PC-9 (cell line): ENCODE data around the gene ACER1. TPM values are rescaled to one million over a fixed set of nuclear protein-coding genes. Genes with fewer than 3 reads are reported as not detected.
"Not testable (repeated sequence)": the region's sequence is repeated elsewhere in the genome, so short reads cannot be mapped to it uniquely, and the experiment has no call there.

Experiments
- BruUV-seq: library from RNA; stranded (reverse); fragments of 400-500 nt; replicated peaks from 2 replicates; lab custom pipeline; 2021; lab: Mats Ljungman, UMichigan
- CTCF ChIA-PET: fragments of 300-600 bp; sonication (Branson Sonifier 250); formaldehyde crosslinking; loops from one replicate; lab custom pipeline; 2022; ENCODE audit warnings: antibody characterized with exemption; lab: Charles Lee
- POLR2A ChIA-PET: fragments of 300-600 bp; sonication (Branson Sonifier 250); formaldehyde crosslinking; loops from one replicate; lab custom pipeline; 2022; ENCODE audit warnings: antibody characterized with exemption; ENCODE audit not compliant: unreplicated experiment; lab: Charles Lee
- DNase-seq, 2 experiments: peaks; one replicate each; pipeline versions ENCODE4 v3.0.0 to v3.0.0-alpha.2; 2015 to 2022; ENCODE audit warnings: mixed read lengths in 1 of 2
- H2AFZ ChIP-seq: fragments of 200-600 bp; sonication (generic); 2 replicates; pipeline ENCODE4 v1.8.1; 2017; ENCODE audit warnings: antibody characterized with exemption
- H3F3A ChIP-seq: fragments of 200-600 bp; sonication (generic); 2 replicates; pipeline ENCODE4 v1.8.1; 2017; ENCODE audit warnings: antibody characterized with exemption, mild to moderate bottlenecking, low read depth; ENCODE audit not compliant: insufficient read depth
- H3K27ac ChIP-seq: fragments of 200-600 bp; sonication (generic); 2 replicates; pipeline ENCODE4 v1.6.1; 2016; ENCODE audit warnings: mixed run types
- H3K27me3 ChIP-seq: fragments of 200-600 bp; sonication (generic); 2 replicates; pipeline ENCODE4 v1.6.1; 2016; ENCODE audit warnings: low read depth, mixed run types; ENCODE audit not compliant: insufficient read depth
- H3K36me3 ChIP-seq: fragments of 200-600 bp; sonication (generic); 2 replicates; pipeline ENCODE4 v1.6.1; 2016; ENCODE audit warnings: low read depth, mixed run types
- H3K4me1 ChIP-seq: fragments of 200-600 bp; sonication (generic); replicated peaks from 2 replicates; pipeline ENCODE4 v1.6.1; 2016; ENCODE audit warnings: mixed run types; ENCODE audit not compliant: insufficient read depth
- H3K4me2 ChIP-seq: fragments of 200-600 bp; sonication (generic); 2 replicates; pipeline ENCODE4 v1.6.1; 2017; ENCODE audit warnings: mixed run types
- H3K4me3 ChIP-seq: fragments of 200-600 bp; sonication (generic); 2 replicates; pipeline ENCODE4 v1.6.1; 2016; ENCODE audit warnings: mixed run types
- H3K79me2 ChIP-seq: fragments of 200-600 bp; sonication (generic); 2 replicates; pipeline ENCODE4 v1.6.1; 2017; ENCODE audit warnings: low read depth, mixed run types
- H3K9me2 ChIP-seq: fragments of 200-600 bp; sonication (generic); 2 replicates; pipeline ENCODE4 v1.8.1; 2017; ENCODE audit warnings: mild to moderate bottlenecking; ENCODE audit not compliant: insufficient read depth
- H3K9me3 ChIP-seq: fragments of 200-600 bp; sonication (generic); 2 replicates; pipeline ENCODE4 v1.8.1; 2016; ENCODE audit warnings: low read depth; ENCODE audit not compliant: insufficient read depth
- H4K20me1 ChIP-seq: fragments of 200-600 bp; sonication (generic); 2 replicates; pipeline ENCODE4 v1.8.1; 2017; ENCODE audit not compliant: insufficient read depth
- CTCF ChIP-seq: fragments of 200-600 bp; sonication (generic); conservative IDR thresholded peaks from 2 replicates; pipeline ENCODE4 v1.6.1; 2017; ENCODE audit warnings: mixed run types, antibody characterized with exemption, mild to moderate bottlenecking, moderate library complexity
- EZH2 ChIP-seq: fragments of 200-600 bp; sonication (generic); IDR thresholded peaks from 2 replicates; pipeline ENCODE4 v1.8.0; 2017; ENCODE audit warnings: antibody characterized with exemption, low read depth
- intact Hi-C: fragments of 100-400 bp; cut with micrococcal nuclease; formaldehyde crosslinking; loops from one replicate; pipeline ENCODE4 v1.10.0; 2022; ENCODE audit not compliant: unreplicated experiment
- total RNA-seq: library from RNA; stranded (reverse); gene quantifications from 2 replicates; pipeline ENCODE4 v1.2.3, GENCODE V29; 2021

Gene ACER1
- total RNA-seq, 1 experiment from 2014 or later = not detected

GRCh38 chr19:6358003-6358402 is 24.6 kb upstream of the ACER1 start:
- H3K9me3 ChIP-seq = no peaks in the 10 kb centered on the region
- POLR2A ChIA-PET = interaction anchor here (0.5 to 0.7 kb wide), 3 partner anchors 13 to 16 kb away, joined by 3 to 18 read pairs (median 10); partner anchors contain the start of gene ALKBH7
- TF ChIP-seq CTCF (no peak), EZH2 (no peak)
- intact Hi-C loops = no loop called here
- DNase-seq = peak; percentile 37 to 62
- no TSS peak for BruUV-seq
- H2AFZ ChIP-seq = peak overlapping the region; percentile 52; the same call in 1 of the 2 replicates
- H3K27ac ChIP-seq = no peak overlapping the region
- H3K9me2 ChIP-seq = no peaks in the 10 kb centered on the region
- H3K79me2 ChIP-seq = no peaks in the 10 kb centered on the region
- peak overlapping the region; percentile 76 for H3K4me2 ChIP-seq
- H3F3A ChIP-seq = peaks cover 4% of the 10 kb centered on the region; the same call in 1 of the 2 replicates
- CTCF ChIA-PET = interaction anchor here (0.6 to 1.6 kb wide), 3 partner anchors 320 to 1549 kb away, joined by 5 to 13 read pairs (median 6); no protein-coding TSS in a partner anchor
- no peaks in the 10 kb centered on the region for H3K27me3 ChIP-seq
- H3K4me3 ChIP-seq = peak overlapping the region; percentile 35; the same call in 1 of the 2 replicates
- peaks cover 6% of the 10 kb centered on the region; the same call in 1 of the 2 replicates for H3K4me1 ChIP-seq
- H3K36me3 ChIP-seq = no peaks in the 10 kb centered on the region
- no peaks in the 10 kb centered on the region for H4K20me1 ChIP-seq

GRCh38 chr19:6357174-6357573 is 23.8 kb upstream of the ACER1 start:
- BruUV-seq = no TSS peak
- peaks cover 4% of the 10 kb centered on the region; the same call in 1 of the 2 replicates for H3F3A ChIP-seq
- no peak overlapping the region for H3K4me2 ChIP-seq
- H3K4me1 ChIP-seq = peaks cover 6% of the 10 kb centered on the region; the same call in 1 of the 2 replicates
- TF ChIP-seq EZH2 (no peak), CTCF (no peak)
- no peaks in the 10 kb centered on the region for H3K79me2 ChIP-seq
- no peaks in the 10 kb centered on the region for H3K36me3 ChIP-seq
- ChIA-PET CTCF (no interaction called here), POLR2A (interaction anchor here (0.5 kb wide), 1 partner anchor 103 kb away, joined by 3 read pairs; the partner anchor contains the start of gene SLC25A23)
- H3K9me3 ChIP-seq = no peaks in the 10 kb centered on the region
- no peak overlapping the region for H3K27ac ChIP-seq
- H4K20me1 ChIP-seq = no peaks in the 10 kb centered on the region
- no peaks in the 10 kb centered on the region for H3K9me2 ChIP-seq
- H2AFZ ChIP-seq = no peak overlapping the region
- intact Hi-C loops = no loop called here
- no peak for DNase-seq
- H3K27me3 ChIP-seq = no peaks in the 10 kb centered on the region
- no peak overlapping the region for H3K4me3 ChIP-seq

- H3K4me3 ChIP-seq, H4K20me1 ChIP-seq, H2AFZ ChIP-seq, H3K9me2 ChIP-seq, H3K27me3 ChIP-seq, H3K4me2 ChIP-seq, H3F3A ChIP-seq, H3K36me3 ChIP-seq, intact Hi-C loops, DNase-seq, H3K4me1 ChIP-seq, BruUV-seq, H3K79me2 ChIP-seq, H3K9me3 ChIP-seq, CTCF ChIA-PET, POLR2A ChIA-PET, H3K27ac ChIP-seq: not testable (repeated sequence)
Observed at GRCh38 chr19:6355321-6356040, 22.1 kb upstream of the ACER1 start.
